GM18505 (cell line): ENCODE data around the gene NDUFV2.
A peak's percentile ranks its signal among the peaks of the same experiment; 100 is the strongest.

Experiments used
- ATAC-seq: cut with Tn5 transposase; IDR thresholded peaks from one replicate; pipeline ENCODE4 v1.9.1; 2021; ENCODE audit not compliant: unreplicated experiment
- POLR2A ChIP-seq: IDR thresholded peaks from 4 replicates; pipeline ENCODE4 v1.6.1; 2011; ENCODE audit warnings: borderline replicate concordance; ENCODE audit not compliant: insufficient read depth, insufficient read length; ENCODE audit errors: extremely low read depth

Gene NDUFV2

DNA sequence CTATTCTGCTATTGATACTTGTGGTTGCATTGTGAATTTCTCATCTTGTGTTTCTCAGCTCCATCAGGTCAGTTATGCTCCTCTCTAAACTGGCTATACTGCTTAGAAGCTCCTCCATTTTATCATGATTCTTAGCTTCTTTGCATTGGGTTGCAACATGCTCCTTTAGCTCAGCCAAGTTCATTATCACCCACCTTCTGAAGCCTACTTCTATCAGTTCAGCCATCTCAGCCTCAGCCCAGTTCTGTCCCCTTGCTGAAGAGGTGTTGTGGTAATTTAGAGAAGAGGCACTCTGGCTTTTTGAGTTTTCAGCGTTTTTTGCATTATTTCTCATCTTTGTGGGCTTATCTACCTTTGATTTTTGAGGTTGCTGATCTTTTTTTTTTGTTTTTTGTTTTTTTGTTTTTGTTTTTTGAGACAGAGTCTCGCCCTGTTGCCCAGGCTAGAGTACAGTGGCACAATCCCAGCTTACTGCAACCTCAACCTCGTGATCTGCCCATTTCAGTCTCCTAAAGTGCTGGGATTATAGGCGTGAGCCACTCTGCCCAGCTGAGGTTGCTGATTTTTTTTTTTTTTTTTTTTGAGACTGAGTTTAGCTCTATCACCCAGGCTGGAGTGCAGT lies 70.1 kb downstream of the NDUFV2 start:
- ATAC-seq = no peak
- TF ChIP-seq POLR2A = no peak

DNA sequence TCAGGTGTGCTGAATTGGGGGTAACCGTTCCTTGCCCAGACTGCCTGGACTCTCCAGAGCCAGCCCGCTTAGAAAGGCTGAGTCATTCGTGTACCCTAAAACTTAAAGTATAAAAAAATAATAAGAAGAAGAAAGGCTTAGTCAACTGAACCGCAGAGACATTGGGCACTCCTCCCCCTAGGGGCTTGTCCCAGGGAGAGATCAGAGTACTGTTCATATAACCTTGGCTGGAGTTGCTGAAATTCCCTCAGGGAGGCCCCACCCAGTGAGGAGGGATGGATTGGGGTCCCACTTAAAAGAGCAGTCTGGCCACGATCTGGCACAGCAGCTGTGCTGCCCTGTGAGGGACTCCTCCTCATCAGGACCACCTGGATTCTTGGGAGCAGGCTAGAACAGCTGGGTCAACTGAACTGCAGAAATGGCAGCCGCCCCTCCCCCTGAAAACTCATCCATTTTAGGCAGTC lies 71.3 kb downstream of the NDUFV2 start:
- TF ChIP-seq POLR2A = no peak
- peak; percentile 50 for ATAC-seq

DNA sequence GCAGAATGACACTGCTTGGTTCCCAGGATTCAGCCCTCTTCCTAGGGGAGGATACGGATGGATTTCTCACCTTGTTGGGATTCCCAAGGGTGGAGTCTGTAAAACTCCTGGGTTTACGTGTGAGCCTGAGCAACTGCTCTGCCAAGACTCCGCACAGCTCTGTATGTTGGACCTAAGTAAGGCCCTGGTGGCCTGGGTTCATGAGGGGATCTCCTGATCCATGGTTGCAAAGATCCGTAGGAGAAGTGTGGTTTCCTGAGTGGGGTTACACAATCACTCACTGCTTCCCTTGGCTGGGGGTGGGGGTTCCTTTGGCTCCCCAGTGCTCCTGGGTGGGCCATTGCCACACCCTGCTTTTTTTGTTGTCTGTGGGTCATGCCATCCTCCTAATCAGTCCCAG lies 71.8 kb downstream of the NDUFV2 start:
- no peak for TF ChIP-seq POLR2A
- ATAC-seq = no peak

DNA sequence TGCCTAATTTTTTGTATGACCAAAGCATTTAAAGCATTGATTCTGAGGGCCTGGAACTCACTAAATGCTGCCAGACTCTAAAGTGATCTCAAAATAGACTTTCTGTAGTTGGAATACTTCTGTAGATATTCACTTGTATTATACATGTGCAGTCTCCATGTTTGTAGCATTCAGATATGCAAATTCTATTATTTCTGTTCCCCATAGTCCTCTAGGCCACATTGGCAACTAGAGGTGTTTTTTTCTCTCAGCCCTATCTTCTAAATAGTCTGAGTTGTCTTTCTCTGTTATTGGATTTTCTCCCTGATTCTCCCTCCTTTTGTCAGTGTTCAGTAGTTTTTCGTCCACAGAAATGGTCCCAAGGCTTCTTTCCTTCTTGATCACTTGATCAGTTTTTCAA lies 72.6 kb downstream of the NDUFV2 start:
- no peak for TF ChIP-seq POLR2A
- ATAC-seq = no peak

DNA sequence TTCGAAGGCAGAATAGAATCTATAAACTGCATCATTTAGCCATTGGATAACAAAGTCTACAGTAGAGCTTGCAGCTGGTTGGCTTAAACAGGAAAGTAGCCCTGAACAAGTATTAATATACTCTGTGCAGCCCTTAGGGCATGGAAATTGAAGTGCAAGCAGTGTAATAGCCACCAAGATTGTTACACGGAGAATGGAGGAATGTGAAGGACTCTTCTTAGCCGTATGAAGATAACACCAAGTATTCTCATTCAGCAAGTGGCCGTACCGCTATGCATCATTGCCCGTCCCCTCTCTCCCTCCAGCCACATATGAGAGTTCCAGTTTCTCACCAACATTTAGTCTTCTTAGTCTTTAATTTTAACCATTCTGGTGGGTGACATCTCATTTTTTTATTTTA lies 74.5 kb downstream of the NDUFV2 start:
- ATAC-seq = no peak
- TF ChIP-seq POLR2A = no peak

DNA sequence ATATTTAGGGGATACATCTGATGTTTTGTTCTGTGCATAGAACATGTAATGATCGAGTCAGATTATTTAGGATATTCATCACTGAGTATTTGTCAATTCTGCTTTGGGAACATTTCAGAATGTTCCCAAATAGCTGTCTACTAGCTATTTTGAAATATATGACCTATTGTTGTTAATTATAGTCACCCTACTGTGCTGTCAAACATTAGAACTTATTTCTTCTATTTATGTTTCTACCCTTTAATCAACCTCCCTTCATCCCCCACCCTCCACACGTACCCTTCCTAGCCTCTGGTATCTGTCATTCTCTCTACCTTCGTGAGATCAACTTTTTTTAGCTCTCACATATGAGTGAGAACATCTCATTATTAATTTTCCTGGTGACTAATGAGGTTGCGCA lies 75.0 kb downstream of the NDUFV2 start:
- no peak for ATAC-seq
- no peak for TF ChIP-seq POLR2A

DNA sequence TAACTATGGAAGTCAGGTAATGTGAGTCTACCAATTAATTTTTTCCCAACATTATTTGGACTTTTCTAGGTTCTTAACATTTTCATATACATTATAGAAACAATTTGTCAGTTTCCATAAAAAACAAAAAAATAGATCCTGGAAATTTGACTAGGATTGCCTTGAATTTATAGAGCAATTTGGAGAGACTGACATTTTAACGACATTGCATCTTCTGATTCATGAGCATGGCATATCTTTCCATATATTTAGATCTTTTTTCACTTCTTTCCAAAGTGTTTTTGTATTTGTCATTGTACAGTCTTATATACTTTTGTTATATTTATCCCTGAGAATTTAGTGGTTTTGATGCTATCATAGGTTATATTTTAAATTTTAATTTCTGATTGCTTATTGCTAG lies 76.1 kb downstream of the NDUFV2 start:
- no peak for ATAC-seq
- no peak for TF ChIP-seq POLR2A

DNA sequence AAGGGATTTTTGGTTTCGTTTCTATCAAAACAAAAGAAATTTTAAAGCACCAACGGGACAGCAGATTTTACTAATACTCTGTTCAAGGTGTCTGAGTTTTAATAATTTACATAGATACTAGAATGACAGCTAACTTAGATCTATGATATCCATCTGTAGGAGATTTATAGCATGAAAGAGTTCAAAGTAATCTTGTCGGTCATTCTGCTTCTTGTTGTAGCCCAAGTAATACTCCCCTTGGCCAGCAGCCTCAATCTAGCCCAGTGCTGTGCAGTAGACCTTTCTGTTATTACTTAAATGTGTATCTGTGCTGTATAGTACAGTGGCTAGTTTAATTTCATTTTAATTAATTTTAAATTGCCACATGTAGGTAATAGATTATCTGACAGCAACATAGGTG lies 78.8 kb downstream of the NDUFV2 start:
- no peak for TF ChIP-seq POLR2A
- ATAC-seq = no peak

DNA sequence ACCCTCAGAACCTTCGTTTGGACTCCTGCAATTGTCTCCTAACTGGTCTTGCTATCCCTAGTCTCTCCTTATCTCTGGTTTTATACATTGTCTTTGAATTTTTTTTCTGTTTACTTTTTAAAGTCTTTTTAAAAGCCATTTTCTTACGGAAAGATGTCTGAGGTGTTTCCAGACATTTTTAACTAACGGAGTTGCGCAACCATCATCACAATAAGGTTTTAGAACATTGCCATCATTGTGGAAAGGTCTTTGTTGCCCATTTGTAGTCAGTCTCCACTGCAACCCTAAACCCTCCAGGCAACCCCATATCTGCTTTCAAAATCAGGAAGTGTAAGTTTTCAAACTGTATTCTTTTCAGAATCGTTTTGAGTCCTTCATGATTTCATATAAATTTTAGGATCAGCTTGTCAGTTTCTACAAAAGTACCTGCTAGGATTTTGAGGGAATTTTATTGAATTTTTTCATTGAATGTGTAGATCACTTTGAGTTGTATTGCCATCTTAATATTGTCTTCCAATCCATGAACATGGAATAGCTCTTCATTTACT lies 80.4 kb downstream of the NDUFV2 start:
- no peak for TF ChIP-seq POLR2A
- no peak for ATAC-seq
